Measurements from ENCODE around the gene CHTF8.

The CHTF8 gene

GRCh38 chr16:69113216-69113615 lies 19.2 kb downstream of the CHTF8 start:
- no peak for DNase-seq (ENCODE audit: low read depth in 2 of 2)

- DNase-seq (ENCODE audit: low read depth in 2 of 2): no peak
Observed at GRCh38 chr16:69112285-69113129, 19.9 kb downstream of the CHTF8 start.

- DNase-seq (ENCODE audit: low read depth in 2 of 2): no peak
Observed at GRCh38 chr16:69111876-69112230, 20.5 kb downstream of the CHTF8 start.

- no peak for DNase-seq (ENCODE audit: low read depth in 2 of 2)
Observed at GRCh38 chr16:69111216-69111875, 21.0 kb downstream of the CHTF8 start.

- DNase-seq (ENCODE audit: low read depth in 2 of 2): no peak
Observed at GRCh38 chr16:69110406-69110805, 22.0 kb downstream of the CHTF8 start.

- DNase-seq (ENCODE audit: low read depth in 2 of 2): no peak
Observed at GRCh38 chr16:69109486-69110270, 22.7 kb downstream of the CHTF8 start.

GRCh38 chr16:69108905-69109252 lies 23.5 kb downstream of the CHTF8 start:
- DNase-seq (ENCODE audit: low read depth in 2 of 2): no peak

GRCh38 chr16:69108064-69108904 lies 24.1 kb downstream of the CHTF8 start:
- no peak for DNase-seq (ENCODE audit: low read depth in 2 of 2)

- no peak for DNase-seq (ENCODE audit: low read depth in 2 of 2)
Observed at GRCh38 chr16:69107316-69107962, 24.9 kb downstream of the CHTF8 start.

GRCh38 chr16:69106491-69107315 lies 25.7 kb downstream of the CHTF8 start:
- DNase-seq (ENCODE audit: low read depth in 2 of 2): no peak

- DNase-seq (ENCODE audit: low read depth in 2 of 2): peak; percentile 8 to 15
Observed at GRCh38 chr16:69105501-69106361, 26.7 kb downstream of the CHTF8 start, which contains the start of gene HAS3. TSS of gene HAS3 (plus strand) at chr16:69105653. CDS start at chr16:69109396, 3,743 bp downstream.

GRCh38 chr16:69100071-69100691 lies 32.2 kb downstream of the CHTF8 start:
- DNase-seq (ENCODE audit: low read depth in 2 of 2): no peak

- DNase-seq (ENCODE audit: low read depth in 2 of 2): no peak
Observed at GRCh38 chr16:69095193-69095592, 37.2 kb downstream of the CHTF8 start.

GRCh38 chr16:69094501-69094900 lies 37.9 kb downstream of the CHTF8 start:
- no peak for DNase-seq (ENCODE audit: low read depth in 2 of 2)

- DNase-seq (ENCODE audit: low read depth in 2 of 2): no peak
Observed at GRCh38 chr16:69093974-69094373, 38.4 kb downstream of the CHTF8 start.

GRCh38 chr16:69089091-69089910 lies 43.1 kb downstream of the CHTF8 start:
- DNase-seq (ENCODE audit: low read depth in 2 of 2): no peak

- no peak for DNase-seq (ENCODE audit: low read depth in 2 of 2)
Observed at GRCh38 chr16:69088684-69089083, 43.7 kb downstream of the CHTF8 start.

- DNase-seq (ENCODE audit: low read depth in 2 of 2): no peak
Observed at GRCh38 chr16:69087161-69087581, 45.2 kb downstream of the CHTF8 start.

Measured in fibroblast of skin of left biceps (primary cell).